Gastroesophageal sphincter (tissue), 4 donors: ENCODE results near the gene GTF3C1. TPM values are rescaled to one million over a fixed set of nuclear protein-coding genes. Genes with fewer than 3 reads are reported as not detected.

Source experiments
- ATAC-seq: fragments of 150-250 bp; one replicate; pipeline ENCODE4 v1.9.1; 2016; ENCODE audit warnings: mild to moderate bottlenecking, moderate library complexity
- H3K27ac ChIP-seq, 4 donors: fragments of 200-600 bp; sonication (generic) in 3 of 4; 1 replicate in 3 of 4; 2 replicates in 1 of 4; pipeline ENCODE4 v1.5.1; 2016 to 2019
- H3K27me3 ChIP-seq: fragments of 200-600 bp; sonication (generic); one replicate; pipeline ENCODE4 v1.5.1; 2019
- H3K36me3 ChIP-seq, 2 donors: fragments of 200-600 bp; sonication (generic); one replicate each; pipeline ENCODE4 v1.5.1; 2019; ENCODE audit warnings: control low read depth in 1 of 2
- H3K4me1 ChIP-seq, 3 donors: fragments of 200-600 bp; sonication (generic); 1 replicate in 2 of 3; 2 replicates in 1 of 3; pipeline ENCODE4 v1.5.1; 2016 to 2019; ENCODE audit warnings: control low read depth in 2 of 3
- H3K4me3 ChIP-seq, 2 donors: fragments of 200-600 bp; sonication (generic); one replicate each; pipeline ENCODE4 v1.5.1; 2019; ENCODE audit warnings: mild to moderate bottlenecking in 1 of 2, moderate library complexity in 1 of 2
- H3K9me3 ChIP-seq, 3 donors: fragments of 200-600 bp; sonication (generic); one replicate each; pipeline ENCODE4 v1.5.1; 2017 to 2019; ENCODE audit warnings: control low read depth in 2 of 3
- EP300 ChIP-seq: sonication (generic); formaldehyde crosslinking; IDR thresholded peaks from one replicate; pipeline ENCODE4 v1.6.1; 2017; ENCODE audit warnings: antibody characterized with exemption, mild to moderate bottlenecking
- POLR2A ChIP-seq, 2 donors: fragments of 450-650 bp; IDR thresholded peaks; one replicate each; pipeline ENCODE4 v1.6.1; 2017; ENCODE audit warnings: antibody characterized with exemption in 2 of 2, mild to moderate bottlenecking in 2 of 2, moderate library complexity in 1 of 2
- POLR2AphosphoS5 ChIP-seq: sonication (generic); formaldehyde crosslinking; IDR thresholded peaks from one replicate; pipeline ENCODE4 v1.6.1; 2017; ENCODE audit warnings: antibody characterized with exemption
- WGBS, 2 donors: methylation state at CpG; one replicate each; pipeline ENCODE4 v1.1.5; 2018; ENCODE audit warnings: low coverage in 1 of 2; 5-methylcytosine and 5-hydroxymethylcytosine counted together
- total RNA-seq, 4 donors: library from RNA; depleted of rRNA; stranded (reverse); fragments of >200 nt; gene quantifications; one replicate each; pipeline ENCODE4 v1.1.0, GENCODE V29; 2016
- TF ChIP-seq, protein P1 (sequence below), 4 experiments: fragments of 200-600 bp in 2 of 4; fragments of 450-650 bp in 2 of 4; sonication (generic) in 1 of 4; IDR thresholded peaks; one replicate each; pipeline ENCODE4 v1.5.1; 2017 to 2019; ENCODE audit warnings: antibody characterized with exemption in 4 of 4, mild to moderate bottlenecking in 2 of 4, moderate library complexity in 2 of 4

GTF3C1 gene
- total RNA-seq, 4 donors from 2014 or later: 37.0 to 57.8 (median 49.1) TPM

DNA sequence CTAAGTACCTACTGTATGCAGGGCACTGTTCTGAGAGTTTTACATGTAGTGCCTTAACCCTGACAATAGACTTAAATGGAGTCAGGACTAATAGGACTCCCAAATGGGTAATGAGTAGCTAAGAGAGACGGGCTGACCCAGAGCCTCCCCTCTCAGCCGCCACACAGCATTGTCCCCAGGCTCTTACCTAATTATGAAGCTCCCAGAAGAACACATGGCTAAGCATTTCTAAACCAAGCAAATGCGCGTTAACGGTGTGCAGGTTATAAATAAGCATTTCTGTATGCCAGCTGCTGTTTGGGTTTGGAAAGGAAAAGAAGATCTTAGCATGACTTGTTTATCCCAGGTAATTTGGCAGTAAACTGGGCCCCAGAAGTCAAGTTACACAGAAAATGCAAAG lies 14.5 kb upstream of the GTF3C1 start:
- WGBS, 2 donors: 92% methylated on average over 5 of the region's 5 CpGs; no CpG with 5 or more reads in 1 of the 2 donors
- Histone ChIP-seq H3K27me3 (no peaks in the 10 kb centered on the region), H3K9me3 (no peaks in the 10 kb centered on the region), H3K4me3 (no peak overlapping the region), H3K27ac (no peak overlapping the region), H3K36me3 (peaks cover 0 to 7% of the 10 kb centered on the region in 2 donors), H3K4me1 (no peaks in the 10 kb centered on the region)
- no peak for ATAC-seq
- TF ChIP-seq, protein P1, sequence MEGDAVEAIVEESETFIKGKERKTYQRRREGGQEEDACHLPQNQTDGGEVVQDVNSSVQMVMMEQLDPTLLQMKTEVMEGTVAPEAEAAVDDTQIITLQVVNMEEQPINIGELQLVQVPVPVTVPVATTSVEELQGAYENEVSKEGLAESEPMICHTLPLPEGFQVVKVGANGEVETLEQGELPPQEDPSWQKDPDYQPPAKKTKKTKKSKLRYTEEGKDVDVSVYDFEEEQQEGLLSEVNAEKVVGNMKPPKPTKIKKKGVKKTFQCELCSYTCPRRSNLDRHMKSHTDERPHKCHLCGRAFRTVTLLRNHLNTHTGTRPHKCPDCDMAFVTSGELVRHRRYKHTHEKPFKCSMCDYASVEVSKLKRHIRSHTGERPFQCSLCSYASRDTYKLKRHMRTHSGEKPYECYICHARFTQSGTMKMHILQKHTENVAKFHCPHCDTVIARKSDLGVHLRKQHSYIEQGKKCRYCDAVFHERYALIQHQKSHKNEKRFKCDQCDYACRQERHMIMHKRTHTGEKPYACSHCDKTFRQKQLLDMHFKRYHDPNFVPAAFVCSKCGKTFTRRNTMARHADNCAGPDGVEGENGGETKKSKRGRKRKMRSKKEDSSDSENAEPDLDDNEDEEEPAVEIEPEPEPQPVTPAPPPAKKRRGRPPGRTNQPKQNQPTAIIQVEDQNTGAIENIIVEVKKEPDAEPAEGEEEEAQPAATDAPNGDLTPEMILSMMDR (IDR thresholded peaks at IDR 0.05): no peak
- TF ChIP-seq POLR2A (IDR thresholded peaks at IDR 0.05): no peak
- TF ChIP-seq EP300: no peak
- no peak for TF ChIP-seq POLR2AphosphoS5

DNA sequence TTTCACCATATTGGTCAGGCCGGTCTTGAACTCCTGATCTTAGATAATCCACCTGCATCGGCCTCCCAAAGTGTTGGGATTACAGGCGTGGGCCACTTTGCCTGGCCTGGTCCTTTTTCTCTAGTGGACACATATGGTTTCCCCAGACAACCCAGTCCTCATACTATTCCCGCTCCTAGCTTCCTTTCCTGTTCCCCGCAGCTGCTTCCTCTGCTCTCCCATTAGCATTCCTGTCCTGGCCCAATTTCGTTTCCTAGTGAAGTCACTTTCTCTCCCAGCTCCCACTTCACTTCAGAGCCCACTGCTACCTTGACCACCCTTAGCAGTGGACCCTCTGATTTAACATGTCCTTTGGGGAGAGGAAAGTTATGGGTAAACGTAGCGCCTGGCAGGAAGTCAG lies 11.5 kb upstream of the GTF3C1 start:
- H3K9me3 ChIP-seq: no peaks in the 10 kb centered on the region
- no peaks in the 10 kb centered on the region for H3K4me1 ChIP-seq
- ATAC-seq: no peak
- no peaks in the 10 kb centered on the region for H3K27me3 ChIP-seq
- TF ChIP-seq EP300 (no peak), POLR2AphosphoS5 (no peak), POLR2A (IDR thresholded peaks at IDR 0.05) (no peak)
- TF ChIP-seq, protein P1 (IDR thresholded peaks at IDR 0.05): no peak
- no peak overlapping the region for H3K4me3 ChIP-seq
- peaks cover 0 to 3% of the 10 kb centered on the region in 2 donors for H3K36me3 ChIP-seq
- no peak overlapping the region for H3K27ac ChIP-seq
- WGBS, 2 donors: 71 to 91% methylated on average over 1 to 5 of the region's 8 CpGs

DNA sequence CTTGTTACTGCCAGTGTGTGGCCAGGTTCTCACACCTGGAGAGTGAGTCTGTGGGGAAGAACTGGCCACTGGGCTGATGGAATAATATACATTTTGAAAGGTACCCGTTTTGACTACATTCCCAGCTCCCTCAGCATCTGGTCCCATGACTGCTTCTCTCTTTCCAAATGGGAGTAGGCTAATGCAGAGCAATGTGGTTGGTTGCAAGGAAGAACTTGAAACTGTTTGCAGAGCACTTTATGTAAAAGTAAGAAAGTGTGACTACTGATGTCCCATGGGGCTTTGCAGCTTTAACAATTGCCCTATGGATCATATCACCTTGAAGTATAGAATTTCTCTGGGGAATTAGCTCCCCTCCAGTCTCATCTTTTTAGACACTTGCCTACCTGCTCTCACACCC lies 9.2 kb upstream of the GTF3C1 start:
- WGBS, 2 donors: 78 to 88% methylated on average over 1 of the region's 1 CpG
- no peaks in the 10 kb centered on the region for H3K4me1 ChIP-seq
- no peak overlapping the region for H3K27ac ChIP-seq
- no peak overlapping the region for H3K4me3 ChIP-seq
- H3K9me3 ChIP-seq: no peaks in the 10 kb centered on the region
- no peak for ATAC-seq
- H3K36me3 ChIP-seq: peaks cover 0 to 3% of the 10 kb centered on the region in 2 donors
- H3K27me3 ChIP-seq: no peaks in the 10 kb centered on the region
- TF ChIP-seq POLR2AphosphoS5 (no peak), POLR2A (IDR thresholded peaks at IDR 0.05) (no peak), EP300 (no peak)
- TF ChIP-seq, protein P1 (IDR thresholded peaks at IDR 0.05): no peak

DNA sequence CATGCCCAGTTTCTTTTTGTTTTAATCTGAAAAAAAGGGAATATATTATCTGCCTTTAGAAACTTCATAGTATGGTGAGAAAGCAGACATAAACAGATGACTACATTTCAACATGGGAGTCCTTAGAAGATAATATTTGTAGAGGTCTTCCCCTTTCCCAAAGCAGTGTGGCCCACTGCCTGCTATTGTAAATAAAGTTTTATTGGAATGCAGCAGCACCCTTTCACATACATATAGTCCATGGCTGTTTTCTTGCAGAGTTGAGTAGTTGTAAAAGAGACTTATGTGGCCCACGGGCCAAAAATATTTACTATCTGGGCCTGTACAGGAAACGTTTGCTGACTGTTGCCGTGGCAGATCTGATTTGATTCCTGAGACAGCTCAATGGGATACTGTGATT lies 8.7 kb upstream of the GTF3C1 start:
- no peak overlapping the region for H3K4me3 ChIP-seq
- no peaks in the 10 kb centered on the region for H3K9me3 ChIP-seq
- ATAC-seq: no peak
- H3K27ac ChIP-seq: no peak overlapping the region
- no peaks in the 10 kb centered on the region for H3K27me3 ChIP-seq
- WGBS, 2 donors: 79% methylated on average over 3 of the region's 3 CpGs; no CpG with 5 or more reads in 1 of the 2 donors
- peaks cover 0 to 3% of the 10 kb centered on the region in 2 donors for H3K36me3 ChIP-seq
- TF ChIP-seq POLR2AphosphoS5 (no peak), POLR2A (IDR thresholded peaks at IDR 0.05) (no peak), EP300 (no peak)
- TF ChIP-seq, protein P1 (IDR thresholded peaks at IDR 0.05): no peak
- no peaks in the 10 kb centered on the region for H3K4me1 ChIP-seq

DNA sequence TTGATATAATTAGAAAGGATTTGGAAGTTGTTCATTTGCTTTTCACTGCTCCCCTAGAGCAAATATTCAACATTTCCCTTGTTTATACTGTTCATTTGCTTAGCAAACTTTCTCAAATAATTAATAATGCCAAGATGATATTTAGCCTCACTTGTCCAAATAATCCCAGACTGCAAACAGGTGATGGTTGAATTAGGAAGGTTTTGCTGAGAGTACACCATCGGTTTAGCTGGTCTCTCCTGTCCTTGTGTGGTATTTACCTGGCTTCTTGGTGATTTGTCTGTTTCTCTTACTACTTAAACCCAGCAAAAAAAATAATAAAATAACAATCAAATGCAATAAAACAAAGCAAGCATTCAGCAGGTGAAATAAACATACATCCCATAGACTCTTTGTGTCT lies 6.8 kb upstream of the GTF3C1 start:
- H3K9me3 ChIP-seq: no peaks in the 10 kb centered on the region

More for the DNA sequence above, 6.8 kb upstream of the GTF3C1 start:
- Histone ChIP-seq H3K4me1 (no peaks in the 10 kb centered on the region), H3K4me3 (no peak overlapping the region), H3K27ac (no peak overlapping the region), H3K27me3 (no peaks in the 10 kb centered on the region), H3K36me3 (peaks cover 0 to 3% of the 10 kb centered on the region in 2 donors)
- TF ChIP-seq POLR2AphosphoS5: no peak
- TF ChIP-seq EP300: no peak
- TF ChIP-seq POLR2A (IDR thresholded peaks at IDR 0.05): no peak
- TF ChIP-seq, protein P1 (IDR thresholded peaks at IDR 0.05): no peak
- no peak for ATAC-seq
- WGBS, 2 donors: 83 to 100% methylated on average over 1 of the region's 1 CpG
